ENCODE data around the gene HNRNPLL. TPM values are rescaled to one million over a fixed set of nuclear protein-coding genes. Genes with fewer than 3 reads are reported as not detected.
"Not testable (repeated sequence)": the region's sequence is repeated elsewhere in the genome, so short reads cannot be mapped to it uniquely, and the experiment has no call there.

HNRNPLL gene
- total RNA-seq, 2 donors from 2014 or later = 70.9 to 74.1 TPM

GRCh38 chr2:38649176-38649728, 46.5 kb upstream of the HNRNPLL start:
- H3K36me3 ChIP-seq (ENCODE audit: control insufficient read depth, insufficient read depth, low read length) = no peaks in the 10 kb centered on the region
- WGBS, 2 experiments (ENCODE audit: insufficient coverage in 1 of 2, insufficient read length in 1 of 2) = 96% methylated on average over 10 to 12 of the region's 12 CpGs
- no peak for DNase-seq
- peaks cover 4% of the 10 kb centered on the region for H3K9me3 ChIP-seq (ENCODE audit: control insufficient read depth, low read length)
- H3K27ac Mint-ChIP-seq = no peak overlapping the region
- TF ChIP-seq CTCF (conservative IDR thresholded peaks at IDR 0.05) = no peak
- peaks cover 8% of the 10 kb centered on the region for H3K27me3 ChIP-seq (ENCODE audit: control insufficient read depth, insufficient read depth, low read length, poor library complexity, severe bottlenecking)
- H3K4me1 ChIP-seq (ENCODE audit: control insufficient read depth, insufficient read depth, low read length) = peaks cover 5% of the 10 kb centered on the region
- peaks cover 2% of the 10 kb centered on the region for H3K36me3 Mint-ChIP-seq (ENCODE audit: low read depth)
- H3K27me3 Mint-ChIP-seq (ENCODE audit: insufficient read depth) = no peaks in the 10 kb centered on the region
- H3K4me3 ChIP-seq (ENCODE audit: low read length) = no peak overlapping the region
- peaks cover 14% of the 10 kb centered on the region for H3K4me1 Mint-ChIP-seq
- H3K9me3 Mint-ChIP-seq = peaks cover 10% of the 10 kb centered on the region
- no peak overlapping the region for H3K9ac ChIP-seq (ENCODE audit: extremely low read depth, low read length, poor library complexity, severe bottlenecking)
- no peak overlapping the region for H3K27ac ChIP-seq (ENCODE audit: low read depth, low read length)
- H3K4me3 Mint-ChIP-seq = no peak overlapping the region

- WGBS, 2 experiments (ENCODE audit: insufficient coverage in 1 of 2, insufficient read length in 1 of 2) = 87 to 90% methylated on average over 4 to 7 of the region's 7 CpGs
- H3K9me3 Mint-ChIP-seq = peaks cover 17% of the 10 kb centered on the region
- H3K27ac ChIP-seq (ENCODE audit: low read depth, low read length) = no peak overlapping the region
- no peak overlapping the region for H3K4me3 Mint-ChIP-seq
- no peaks in the 10 kb centered on the region for H3K36me3 ChIP-seq (ENCODE audit: control insufficient read depth, insufficient read depth, low read length)
- peaks cover 6% of the 10 kb centered on the region for H3K36me3 Mint-ChIP-seq (ENCODE audit: low read depth)
- no peaks in the 10 kb centered on the region for H3K27me3 Mint-ChIP-seq (ENCODE audit: insufficient read depth)
- H3K4me1 ChIP-seq (ENCODE audit: control insufficient read depth, insufficient read depth, low read length) = peaks cover under 1% of the 10 kb centered on the region
- no peak for TF ChIP-seq CTCF (conservative IDR thresholded peaks at IDR 0.05)
- H3K4me1 Mint-ChIP-seq = peaks cover 14% of the 10 kb centered on the region
- no peak overlapping the region for H3K9ac ChIP-seq (ENCODE audit: extremely low read depth, low read length, poor library complexity, severe bottlenecking)
- DNase-seq = no peak
- no peak overlapping the region for H3K27ac Mint-ChIP-seq
- H3K9me3 ChIP-seq (ENCODE audit: control insufficient read depth, low read length) = peaks cover 11% of the 10 kb centered on the region
- peaks cover 8% of the 10 kb centered on the region for H3K27me3 ChIP-seq (ENCODE audit: control insufficient read depth, insufficient read depth, low read length, poor library complexity, severe bottlenecking)
- no peak overlapping the region for H3K4me3 ChIP-seq (ENCODE audit: low read length)
Observed at GRCh38 chr2:38648107-38648761, 45.5 kb upstream of the HNRNPLL start.

- peaks cover 27% of the 10 kb centered on the region for H3K9me3 Mint-ChIP-seq
- H3K27ac ChIP-seq (ENCODE audit: low read depth, low read length); DNase-seq; H3K4me1 Mint-ChIP-seq; H3K4me3 Mint-ChIP-seq; H3K36me3 Mint-ChIP-seq (ENCODE audit: low read depth); H3K4me3 ChIP-seq (ENCODE audit: low read length); H3K4me1 ChIP-seq (ENCODE audit: control insufficient read depth, insufficient read depth, low read length); H3K9ac ChIP-seq (ENCODE audit: extremely low read depth, low read length, poor library complexity, severe bottlenecking); H3K27ac Mint-ChIP-seq; H3K27me3 Mint-ChIP-seq (ENCODE audit: insufficient read depth); H3K27me3 ChIP-seq (ENCODE audit: control insufficient read depth, insufficient read depth, low read length, poor library complexity, severe bottlenecking); H3K36me3 ChIP-seq (ENCODE audit: control insufficient read depth, insufficient read depth, low read length): not testable (repeated sequence)
- 94 to 95% methylated on average over 7 to 14 of the region's 16 CpGs for WGBS, 2 experiments (ENCODE audit: insufficient coverage in 1 of 2, insufficient read length in 1 of 2)
- H3K9me3 ChIP-seq (ENCODE audit: control insufficient read depth, low read length) = peaks cover 11% of the 10 kb centered on the region
Observed at GRCh38 chr2:38643683-38644511, 41.2 kb upstream of the HNRNPLL start.
